ENCODE measurements around the gene ZCCHC7. TPM values are rescaled to one million over a fixed set of nuclear protein-coding genes. Genes with fewer than 3 reads are reported as not detected.

The ZCCHC7 gene
- total RNA-seq, 1 donor from 2014 or later: 26.9 TPM

DNA sequence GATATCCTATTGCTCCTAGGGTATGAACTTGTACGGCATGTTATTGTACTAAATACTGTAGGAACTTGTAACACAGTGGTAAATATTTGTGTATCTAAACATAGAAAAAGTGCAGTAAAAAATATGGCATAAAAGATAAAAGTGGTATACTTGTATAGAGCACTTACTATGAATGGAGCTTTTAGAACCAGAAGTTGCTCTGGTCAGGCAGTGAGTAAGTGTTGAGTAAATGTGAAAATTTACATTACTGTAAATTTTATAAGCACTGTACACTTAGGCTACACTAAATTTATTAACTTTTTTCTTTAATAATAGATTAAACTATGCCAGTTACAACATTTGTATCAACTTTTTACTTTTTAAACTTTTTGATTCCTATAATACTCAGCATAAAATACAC is 109.1 kb downstream of the ZCCHC7 start:
- DNase-seq (ENCODE audit: low read depth): no peak
- no peak for FAIRE-seq
- no peak overlapping the region for H3K4me3 ChIP-seq (ENCODE audit: low read depth, low read length)
- H3K27me3 ChIP-seq (ENCODE audit: control insufficient read depth, insufficient read depth, low read length): no peaks in the 10 kb centered on the region
- TF ChIP-seq, protein P1, sequence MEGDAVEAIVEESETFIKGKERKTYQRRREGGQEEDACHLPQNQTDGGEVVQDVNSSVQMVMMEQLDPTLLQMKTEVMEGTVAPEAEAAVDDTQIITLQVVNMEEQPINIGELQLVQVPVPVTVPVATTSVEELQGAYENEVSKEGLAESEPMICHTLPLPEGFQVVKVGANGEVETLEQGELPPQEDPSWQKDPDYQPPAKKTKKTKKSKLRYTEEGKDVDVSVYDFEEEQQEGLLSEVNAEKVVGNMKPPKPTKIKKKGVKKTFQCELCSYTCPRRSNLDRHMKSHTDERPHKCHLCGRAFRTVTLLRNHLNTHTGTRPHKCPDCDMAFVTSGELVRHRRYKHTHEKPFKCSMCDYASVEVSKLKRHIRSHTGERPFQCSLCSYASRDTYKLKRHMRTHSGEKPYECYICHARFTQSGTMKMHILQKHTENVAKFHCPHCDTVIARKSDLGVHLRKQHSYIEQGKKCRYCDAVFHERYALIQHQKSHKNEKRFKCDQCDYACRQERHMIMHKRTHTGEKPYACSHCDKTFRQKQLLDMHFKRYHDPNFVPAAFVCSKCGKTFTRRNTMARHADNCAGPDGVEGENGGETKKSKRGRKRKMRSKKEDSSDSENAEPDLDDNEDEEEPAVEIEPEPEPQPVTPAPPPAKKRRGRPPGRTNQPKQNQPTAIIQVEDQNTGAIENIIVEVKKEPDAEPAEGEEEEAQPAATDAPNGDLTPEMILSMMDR (IDR thresholded peaks at IDR 0.05; ENCODE audit: insufficient read depth, low read length, severe bottlenecking): no peak
- H3K36me3 ChIP-seq (ENCODE audit: control insufficient read depth, insufficient read depth, low read length): no peaks in the 10 kb centered on the region

DNA sequence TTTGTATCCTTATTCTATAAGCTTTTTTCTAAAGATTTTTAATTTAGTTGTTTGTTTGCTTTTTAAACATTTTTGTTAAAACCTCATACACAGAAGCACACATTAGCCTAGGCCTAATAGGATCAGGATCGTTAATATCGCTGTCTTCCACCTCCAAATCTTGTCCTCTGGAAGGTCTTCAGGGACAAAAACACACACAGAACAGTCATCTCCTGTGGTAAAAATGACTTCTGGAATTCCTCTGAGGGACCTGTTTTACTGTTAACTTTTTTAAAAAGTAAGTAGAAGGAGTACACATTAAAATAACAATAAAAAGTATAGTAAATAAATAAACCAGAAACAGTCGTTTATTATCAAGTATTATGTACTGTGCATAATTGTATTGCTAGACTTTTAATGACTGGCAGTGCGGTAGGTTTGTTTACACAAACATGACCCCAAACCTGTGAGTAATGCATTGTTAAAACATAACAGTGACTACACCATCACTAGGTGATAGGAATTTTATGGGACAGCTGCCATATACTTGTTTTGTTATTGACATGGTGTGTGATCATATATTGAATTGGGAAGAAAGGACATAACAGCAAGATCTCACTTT is 109.6 kb downstream of the ZCCHC7 start:
- TF ChIP-seq, protein P1 (IDR thresholded peaks at IDR 0.05; ENCODE audit: insufficient read depth, low read length, severe bottlenecking): no peak
- H3K36me3 ChIP-seq (ENCODE audit: control insufficient read depth, insufficient read depth, low read length): no peaks in the 10 kb centered on the region
- no peaks in the 10 kb centered on the region for H3K27me3 ChIP-seq (ENCODE audit: control insufficient read depth, insufficient read depth, low read length)
- DNase-seq (ENCODE audit: low read depth) (peak; percentile 76), FAIRE-seq (no peak)
- no peak overlapping the region for H3K4me3 ChIP-seq (ENCODE audit: low read depth, low read length)

DNA sequence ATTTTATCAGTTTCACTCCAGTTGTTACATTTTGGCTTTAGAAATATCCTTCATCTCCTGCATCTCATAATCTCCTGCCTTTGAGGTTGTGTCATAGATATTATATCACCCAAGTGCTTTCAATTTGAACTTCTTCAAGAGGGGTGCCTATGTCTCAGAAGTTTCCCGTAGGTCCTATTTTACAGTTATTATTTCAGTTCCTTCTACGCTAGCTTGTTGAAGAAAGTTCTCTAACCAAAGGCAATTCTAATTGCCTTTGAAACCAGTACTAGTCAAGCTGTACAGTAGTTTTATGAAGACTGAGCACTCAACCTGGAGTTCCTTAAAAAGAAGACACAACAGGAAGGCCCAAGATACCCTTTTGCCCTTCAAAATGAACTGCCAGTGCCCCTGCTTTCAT is 116.4 kb downstream of the ZCCHC7 start:
- no peak overlapping the region for H3K4me3 ChIP-seq (ENCODE audit: low read depth, low read length)
- no peaks in the 10 kb centered on the region for H3K36me3 ChIP-seq (ENCODE audit: control insufficient read depth, insufficient read depth, low read length)
- no peaks in the 10 kb centered on the region for H3K27me3 ChIP-seq (ENCODE audit: control insufficient read depth, insufficient read depth, low read length)
- DNase-seq (ENCODE audit: low read depth) (no peak), FAIRE-seq (no peak)
- TF ChIP-seq, protein P1 (IDR thresholded peaks at IDR 0.05; ENCODE audit: insufficient read depth, low read length, severe bottlenecking): no peak

DNA sequence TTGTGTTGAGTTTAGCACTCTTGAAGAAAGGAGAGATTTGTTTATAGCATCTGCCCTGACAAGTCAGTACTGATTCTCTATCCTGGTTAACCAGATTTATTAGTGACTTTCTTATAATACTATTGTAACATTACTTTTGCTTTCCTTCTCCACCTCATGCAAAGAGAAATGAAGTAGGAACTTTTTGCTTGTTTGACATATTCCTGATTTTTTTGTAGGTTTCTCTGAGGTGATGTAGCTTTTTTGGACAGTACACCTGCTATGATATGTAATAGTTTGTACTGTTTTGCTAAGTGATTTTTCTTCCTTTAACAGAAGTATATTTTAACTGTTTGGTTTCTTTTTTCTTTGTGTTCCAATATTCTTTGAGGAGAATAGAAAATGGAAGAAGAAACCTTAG is 117.7 kb downstream of the ZCCHC7 start:
- H3K36me3 ChIP-seq (ENCODE audit: control insufficient read depth, insufficient read depth, low read length): no peaks in the 10 kb centered on the region
- no peak overlapping the region for H3K4me3 ChIP-seq (ENCODE audit: low read depth, low read length)
- TF ChIP-seq, protein P1 (IDR thresholded peaks at IDR 0.05; ENCODE audit: insufficient read depth, low read length, severe bottlenecking): no peak
- no peak for DNase-seq (ENCODE audit: low read depth)
- H3K27me3 ChIP-seq (ENCODE audit: control insufficient read depth, insufficient read depth, low read length): no peaks in the 10 kb centered on the region
- FAIRE-seq: no peak

DNA sequence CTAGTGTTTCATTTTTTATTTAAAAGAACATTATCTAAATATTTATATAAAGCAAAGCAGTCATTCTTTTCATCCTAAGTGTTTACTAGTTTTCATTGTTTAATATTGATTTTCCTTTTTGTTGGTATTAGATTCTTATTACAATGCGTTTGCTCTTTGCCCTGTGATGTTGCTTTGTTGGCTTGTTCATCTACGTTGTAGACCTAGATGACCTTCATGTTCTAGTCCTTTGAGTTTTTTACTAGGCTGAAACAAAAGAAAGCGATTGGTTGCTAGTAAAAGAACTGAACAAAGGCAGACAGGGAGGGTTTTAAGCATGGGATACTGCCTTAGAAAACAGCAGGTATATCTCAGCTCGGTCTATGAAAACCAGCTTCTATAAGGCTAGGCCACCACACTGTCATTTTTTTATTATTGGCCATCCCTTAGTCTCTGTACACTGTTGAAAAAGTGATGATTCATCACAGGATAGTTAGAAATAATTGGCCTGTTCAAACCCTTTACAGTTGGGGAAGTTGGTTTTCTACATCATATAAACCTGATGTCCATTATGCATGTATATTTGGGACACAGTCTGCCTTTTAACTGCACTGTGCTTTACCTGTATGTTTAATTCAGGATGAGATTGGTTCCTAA is 119.0 kb downstream of the ZCCHC7 start:
- no peaks in the 10 kb centered on the region for H3K27me3 ChIP-seq (ENCODE audit: control insufficient read depth, insufficient read depth, low read length)
- TF ChIP-seq, protein P1 (IDR thresholded peaks at IDR 0.05; ENCODE audit: insufficient read depth, low read length, severe bottlenecking): no peak
- FAIRE-seq (no peak), DNase-seq (ENCODE audit: low read depth) (no peak)
- no peaks in the 10 kb centered on the region for H3K36me3 ChIP-seq (ENCODE audit: control insufficient read depth, insufficient read depth, low read length)
- H3K4me3 ChIP-seq (ENCODE audit: low read depth, low read length): no peak overlapping the region

DNA sequence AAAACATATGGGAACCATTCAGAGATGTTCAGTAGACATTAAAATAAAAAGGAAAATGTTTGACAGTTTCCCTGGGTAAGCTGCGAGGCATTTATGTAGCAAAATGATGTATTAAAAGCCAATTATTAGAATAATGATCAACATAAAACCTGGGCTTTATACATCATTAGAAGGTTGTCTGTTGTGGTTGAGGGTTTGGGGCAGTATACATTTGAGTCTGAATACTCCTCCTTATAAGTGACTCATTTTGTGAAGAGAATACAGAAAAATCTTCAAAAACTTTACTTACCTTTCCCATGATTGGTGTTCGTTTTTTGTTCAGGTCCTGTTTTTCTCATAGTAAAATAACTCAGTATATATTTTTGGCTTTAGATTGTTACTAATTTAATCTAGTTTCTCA is 119.5 kb downstream of the ZCCHC7 start:
- no peak overlapping the region for H3K4me3 ChIP-seq (ENCODE audit: low read depth, low read length)
- H3K36me3 ChIP-seq (ENCODE audit: control insufficient read depth, insufficient read depth, low read length): no peaks in the 10 kb centered on the region
- no peak for DNase-seq (ENCODE audit: low read depth)
- TF ChIP-seq, protein P1 (IDR thresholded peaks at IDR 0.05; ENCODE audit: insufficient read depth, low read length, severe bottlenecking): no peak
- H3K27me3 ChIP-seq (ENCODE audit: control insufficient read depth, insufficient read depth, low read length): no peaks in the 10 kb centered on the region
- no peak for FAIRE-seq
